GM19467 (cell line): ENCODE results near the gene RCVRN.

Experiments
- ATAC-seq: cut with Tn5 transposase; IDR thresholded peaks from one replicate; pipeline ENCODE4 v1.9.1; 2021; ENCODE audit warnings: mild to moderate bottlenecking, moderate library complexity; ENCODE audit not compliant: unreplicated experiment

RCVRN gene

GRCh38 chr17:9859781-9860180, 45.3 kb downstream of the RCVRN start:
- no peak for ATAC-seq

- no peak for ATAC-seq
Measured at GRCh38 chr17:9855036-9855435, 50.0 kb downstream of the RCVRN start.

GRCh38 chr17:9854255-9854654, 50.8 kb downstream of the RCVRN start:
- ATAC-seq: no peak

DNA sequence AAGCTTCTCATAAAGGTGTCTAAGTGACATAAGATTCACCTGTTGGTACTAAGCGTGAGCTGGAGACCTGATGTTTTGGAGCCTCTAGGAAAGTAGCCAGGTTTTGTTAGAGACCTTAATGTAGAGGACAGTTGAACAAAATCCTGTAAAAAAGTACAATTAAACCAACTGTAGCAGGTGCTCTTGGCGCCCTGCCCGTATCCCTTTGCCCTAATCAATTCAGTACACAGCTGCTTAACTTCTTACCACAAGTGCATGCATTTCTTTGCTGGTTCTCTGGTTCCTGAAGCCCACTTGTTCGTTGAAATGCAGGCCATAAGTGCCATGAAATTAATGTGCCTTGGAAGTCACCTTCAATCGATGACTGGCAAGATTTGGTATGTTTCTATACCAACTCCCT, 54.9 kb downstream of the RCVRN start:
- no peak for ATAC-seq
